K562 (cell line): Measurements from ENCODE around the gene GPR42. TPM values are rescaled to one million over a fixed set of nuclear protein-coding genes. Genes with fewer than 3 reads are reported as not detected.

ENCODE experiments used
- ATF7 ChIP-seq: fragments of 450-650 bp; IDR thresholded peaks from 2 replicates; pipeline ENCODE4 v1.7.1; 2014; ENCODE audit warnings: mild to moderate bottlenecking, moderate library complexity
- BRF2 ChIP-seq: IDR thresholded peaks from 3 replicates; pipeline ENCODE4 v1.6.1; 2011; ENCODE audit warnings: borderline replicate concordance, mild to moderate bottlenecking; ENCODE audit not compliant: insufficient read length, insufficient read depth
- CBFA2T2 ChIP-seq: fragments of 450-650 bp; conservative IDR thresholded peaks from 2 replicates; pipeline ENCODE4 v1.6.1; 2017; ENCODE audit warnings: mild to moderate bottlenecking
- CBFA2T3 ChIP-seq: fragments of 450-650 bp; IDR thresholded peaks from 2 replicates; pipeline ENCODE4 v1.6.1; 2017
- CC2D1A ChIP-seq: fragments of 450-650 bp; IDR thresholded peaks from 2 replicates; pipeline ENCODE4 v1.6.1; 2017; ENCODE audit warnings: mild to moderate bottlenecking
- CHD2 ChIP-seq: IDR thresholded peaks from 2 replicates; pipeline ENCODE4 v1.6.1; 2011; ENCODE audit warnings: low read depth, low read length
- CTBP1 ChIP-seq: fragments of 450-650 bp; IDR thresholded peaks from 2 replicates; pipeline ENCODE4 v1.6.1; 2016; ENCODE audit warnings: borderline replicate concordance
- DEAF1 ChIP-seq: fragments of 450-650 bp; formaldehyde crosslinking; IDR thresholded peaks from 2 replicates; pipeline ENCODE4 v1.4.0; 2020; ENCODE audit warnings: mild to moderate bottlenecking, moderate library complexity
- JUN ChIP-seq, 2 experiments: sonication (generic) in 1 of 2; formaldehyde crosslinking in 1 of 2; IDR thresholded peaks; 2 replicates each; pipeline versions ENCODE4 v1.6.1 to v1.8.0; 2012 to 2022; ENCODE audit warnings: borderline replicate concordance in 2 of 2, mild to moderate bottlenecking in 2 of 2, improper control_type of control experiment in 1 of 2, low read depth in 1 of 2, low read length in 1 of 2, missing genetic modification reagents in 1 of 2
- NCOR1 ChIP-seq: fragments of 450-650 bp; IDR thresholded peaks from 2 replicates; pipeline ENCODE4 v1.6.1; 2016; ENCODE audit warnings: mild to moderate bottlenecking, moderate library complexity
- NR2C2 ChIP-seq, 2 experiments: fragments of 200-800 bp in 1 of 2; sonication (Bioruptor generic) in 1 of 2; sonication (generic) in 1 of 2; formaldehyde crosslinking in 1 of 2; IDR thresholded peaks; 2 replicates each; pipeline versions ENCODE4 v1.6.1 to v1.8.0; 2016 to 2022; ENCODE audit warnings: mild to moderate bottlenecking in 1 of 2, missing compliant biosample characterization in 1 of 2, missing genetic modification characterization in 1 of 2, missing genetic modification reagents in 1 of 2
- RAD21 ChIP-seq, 2 experiments: fragments of 250-450 bp in 1 of 2; fragments of 450-650 bp in 1 of 2; sonication (Bioruptor Pico) in 1 of 2; formaldehyde crosslinking in 1 of 2; IDR thresholded peaks in 1 of 2; conservative IDR thresholded peaks in 1 of 2; 2 replicates each; pipeline versions ENCODE4 v1.4.0 to v1.8.0; 2020 to 2022; ENCODE audit warnings: mild to moderate bottlenecking in 2 of 2, moderate library complexity in 1 of 2
- SP1 ChIP-seq: sonication (generic); formaldehyde crosslinking; IDR thresholded peaks from 2 replicates; pipeline ENCODE4 v1.8.1; 2022; ENCODE audit warnings: mild to moderate bottlenecking, missing genetic modification reagents
- THAP7 ChIP-seq: fragments of 250-450 bp; sonication (Bioruptor Pico); IDR thresholded peaks from 2 replicates; pipeline ENCODE4 v1.5.0; 2021
- ZNF407 ChIP-seq: fragments of 450-650 bp; IDR thresholded peaks from 2 replicates; pipeline ENCODE4 v1.6.1; 2016; ENCODE audit warnings: low read depth
- polyA plus RNA-seq, 8 experiments: library from polyadenylated mRNA; depleted of rRNA in 4 of 8; stranded (reverse) in 5 of 8; unstranded in 3 of 8; fragments of >200 nt; fragmentation: Nextera tagmentation in 2 of 8; fragmentation: Illumina TruSeq in 1 of 8; extraction: Ambion mirVana in 2 of 8; extraction: Trizol in 1 of 8; gene quantifications; 2 replicates each; pipeline versions ENCODE4 v1.2.1 to v1.2.3, GENCODE V29; 2011 to 2014; ENCODE audit warnings: inconsistent platforms in 1 of 8, missing spikeins in 1 of 8
- total RNA-seq, 7 experiments: library from RNA; depleted of rRNA in 6 of 7; stranded (reverse); fragments of >200 nt in 6 of 7; fragmentation: Illumina TruSeq in 2 of 7; extraction: Trizol in 2 of 7; gene quantifications; 2 replicates each; pipeline versions ENCODE4 v1.2.1 to v1.2.3, GENCODE V29; 2011 to 2021; ENCODE audit warnings: low replicate concordance in 1 of 7

GPR42 gene
- total and polyA plus RNA-seq, 9 of the 15 experiments (the other 6 are each of a cell fraction or from before 2014, with no cell fraction given): not detected

GRCh38 chr19:35403116-35403760 lies 32.4 kb downstream of the GPR42 start (continued):
- TF ChIP-seq SP1 (CRISPR knock-in tag) (no peak), CHD2 (no peak), CC2D1A (no peak), JUN (IDR thresholded peaks at IDR 0.05; ENCODE audit: borderline replicate concordance, low read depth, low read length) (0 out of 2 replicates have a peak, but pooled peaks have one; percentile 18), JUN (CRISPR knock-in tag; IDR thresholded peaks at IDR 0.05; ENCODE audit: borderline replicate concordance) (no peak), BRF2 (no peak), NR2C2 (CRISPR knock-in tag; IDR thresholded peaks at IDR 0.05) (no peak), NR2C2 (tag; IDR thresholded peaks at IDR 0.05) (peak; percentile 80), NCOR1 (no peak), CBFA2T2 (peak; percentile 18; the same call in 1 of the 2 replicates), DEAF1 (no peak), RAD21 (CRISPR knock-in tag; conservative IDR thresholded peaks at IDR 0.05 in 1 of 2, IDR thresholded peaks at IDR 0.05 in 1 of 2) (peak in 1 of 2 experiments; percentile 16; a peak in 2 of 4 replicates), ZNF407 (no peak), ATF7 (peak; percentile 74; the same call in 1 of the 2 replicates), THAP7 (CRISPR knock-in tag) (no peak), CTBP1 (peak; percentile 52; the same call in 1 of the 2 replicates), CBFA2T3 (peak; percentile 51)
